ENCODE data around the gene TAAR5. TPM values are rescaled to one million over a fixed set of nuclear protein-coding genes. Genes with fewer than 3 reads are reported as not detected.

TAAR5 gene
- total and polyA plus RNA-seq, 2 experiments from 2014 or later = not detected

GRCh38 chr6:132596201-132596600, 6.7 kb upstream of the TAAR5 start:
- H3K4me1 ChIP-seq (ENCODE audit: insufficient read depth) = no peaks in the 10 kb centered on the region
- TF ChIP-seq EZH2phosphoT487 (IDR thresholded peaks at IDR 0.05; ENCODE audit: low read depth, severe bottlenecking, unreplicated experiment) (no peak), EZH2 (IDR thresholded peaks at IDR 0.05; ENCODE audit: borderline replicate concordance) (no peak), CTCF (IDR thresholded peaks at IDR 0.05; ENCODE audit: poor library complexity) (no peak)
- H3K9me2 ChIP-seq (replicated peaks; ENCODE audit: insufficient read depth) = no peaks in the 10 kb centered on the region
- H3K79me2 ChIP-seq = no peaks in the 10 kb centered on the region
- no peaks in the 10 kb centered on the region for H3K9me3 ChIP-seq (ENCODE audit: low read depth)
- H3K36me3 ChIP-seq (replicated peaks; ENCODE audit: insufficient read depth, low read depth) = no peaks in the 10 kb centered on the region
- H2AFZ ChIP-seq = no peak overlapping the region
- no peaks in the 10 kb centered on the region for H4K20me1 ChIP-seq (ENCODE audit: insufficient read depth, poor library complexity, severe bottlenecking)
- no peak for DNase-seq (ENCODE audit: low spot score)
- no peaks in the 10 kb centered on the region for H3K27me3 ChIP-seq
- H3K4me2 ChIP-seq = no peak overlapping the region
- WGBS (ENCODE audit: low lambda C conversion rate, missing lambda C conversion rate) = 86% methylated on average over 6 of the region's 6 CpGs
- H3K27ac ChIP-seq = no peak overlapping the region
- no peak overlapping the region for H3K4me3 ChIP-seq

- no peak for TF ChIP-seq EZH2 (IDR thresholded peaks at IDR 0.05; ENCODE audit: borderline replicate concordance)
- no peak for TF ChIP-seq EZH2phosphoT487 (IDR thresholded peaks at IDR 0.05; ENCODE audit: low read depth, severe bottlenecking, unreplicated experiment)
- TF ChIP-seq CTCF (IDR thresholded peaks at IDR 0.05; ENCODE audit: poor library complexity) = no peak
- no peaks in the 10 kb centered on the region for H3K79me2 ChIP-seq
- H3K9me2 ChIP-seq (replicated peaks; ENCODE audit: insufficient read depth) = no peaks in the 10 kb centered on the region
- no peaks in the 10 kb centered on the region for H3K36me3 ChIP-seq (replicated peaks; ENCODE audit: insufficient read depth, low read depth)
- no peaks in the 10 kb centered on the region for H3K27me3 ChIP-seq
- no peak overlapping the region for H2AFZ ChIP-seq
- H4K20me1 ChIP-seq (ENCODE audit: insufficient read depth, poor library complexity, severe bottlenecking) = no peaks in the 10 kb centered on the region
- H3K4me2 ChIP-seq = no peak overlapping the region
- no peaks in the 10 kb centered on the region for H3K9me3 ChIP-seq (ENCODE audit: low read depth)
- 97% methylated on average over 2 of the region's 2 CpGs for WGBS (ENCODE audit: low lambda C conversion rate, missing lambda C conversion rate)
- H3K27ac ChIP-seq = no peak overlapping the region
- DNase-seq (ENCODE audit: low spot score) = no peak
- no peak overlapping the region for H3K4me3 ChIP-seq
- no peaks in the 10 kb centered on the region for H3K4me1 ChIP-seq (ENCODE audit: insufficient read depth)
These were observed 3.3 kb upstream of the TAAR5 start for GRCh38 chr6:132592855-132593254.

GRCh38 chr6:132590362-132590761, 821 bp upstream of the TAAR5 start:
- no peak overlapping the region for H3K4me3 ChIP-seq
- 86% methylated on average over 1 of the region's 1 CpG for WGBS (ENCODE audit: low lambda C conversion rate, missing lambda C conversion rate)
- no peaks in the 10 kb centered on the region for H3K9me3 ChIP-seq (ENCODE audit: low read depth)
- no peak overlapping the region for H3K27ac ChIP-seq
- H3K27me3 ChIP-seq = no peaks in the 10 kb centered on the region
- TF ChIP-seq CTCF (IDR thresholded peaks at IDR 0.05; ENCODE audit: poor library complexity) (no peak), EZH2 (IDR thresholded peaks at IDR 0.05; ENCODE audit: borderline replicate concordance) (no peak), EZH2phosphoT487 (IDR thresholded peaks at IDR 0.05; ENCODE audit: low read depth, severe bottlenecking, unreplicated experiment) (no peak)
- H4K20me1 ChIP-seq (ENCODE audit: insufficient read depth, poor library complexity, severe bottlenecking) = no peaks in the 10 kb centered on the region
- H3K79me2 ChIP-seq = no peaks in the 10 kb centered on the region
- DNase-seq (ENCODE audit: low spot score) = no peak
- no peak overlapping the region for H3K4me2 ChIP-seq
- no peaks in the 10 kb centered on the region for H3K4me1 ChIP-seq (ENCODE audit: insufficient read depth)
- no peaks in the 10 kb centered on the region for H3K36me3 ChIP-seq (replicated peaks; ENCODE audit: insufficient read depth, low read depth)
- H2AFZ ChIP-seq = no peak overlapping the region
- H3K9me2 ChIP-seq (replicated peaks; ENCODE audit: insufficient read depth) = no peaks in the 10 kb centered on the region

- Histone ChIP-seq H4K20me1 (ENCODE audit: insufficient read depth, poor library complexity, severe bottlenecking) (no peaks in the 10 kb centered on the region), H3K36me3 (replicated peaks; ENCODE audit: insufficient read depth, low read depth) (no peaks in the 10 kb centered on the region), H3K9me2 (replicated peaks; ENCODE audit: insufficient read depth) (no peaks in the 10 kb centered on the region), H3K9me3 (ENCODE audit: low read depth) (no peaks in the 10 kb centered on the region), H3K4me2 (no peak overlapping the region), H3K4me3 (no peak overlapping the region), H3K27me3 (no peaks in the 10 kb centered on the region), H3K27ac (no peak overlapping the region), H3K4me1 (ENCODE audit: insufficient read depth) (no peaks in the 10 kb centered on the region), H3K79me2 (no peaks in the 10 kb centered on the region), H2AFZ (no peak overlapping the region)
- DNase-seq (ENCODE audit: low spot score) = no peak
- WGBS (ENCODE audit: low lambda C conversion rate, missing lambda C conversion rate) = 74% methylated on average over 2 of the region's 2 CpGs
- no peak for TF ChIP-seq EZH2 (IDR thresholded peaks at IDR 0.05; ENCODE audit: borderline replicate concordance)
- no peak for TF ChIP-seq EZH2phosphoT487 (IDR thresholded peaks at IDR 0.05; ENCODE audit: low read depth, severe bottlenecking, unreplicated experiment)
- no peak for TF ChIP-seq CTCF (IDR thresholded peaks at IDR 0.05; ENCODE audit: poor library complexity)
These were observed 2.1 kb downstream of the TAAR5 start for GRCh38 chr6:132587424-132587823.
